ENCODE results near the gene ZNF33B.

Gene ZNF33B

DNA sequence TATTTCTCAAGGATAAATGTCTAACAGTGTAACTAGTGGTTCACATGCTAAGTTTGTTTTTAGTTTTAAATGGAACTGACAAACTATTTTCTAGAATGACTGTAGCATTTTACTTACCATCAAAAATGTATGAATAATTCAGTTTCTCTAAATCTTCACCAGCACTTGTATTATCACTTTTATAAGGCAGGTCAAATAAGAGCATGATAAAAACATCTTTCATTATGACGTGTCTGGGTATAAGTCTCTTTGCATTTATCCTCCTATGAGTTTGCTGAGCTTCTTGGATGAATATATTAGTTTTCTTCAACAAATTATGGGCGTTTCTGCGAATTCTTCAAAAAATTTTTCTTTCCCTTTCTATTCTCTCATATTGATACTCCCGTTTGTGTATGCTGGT, 19.9 kb downstream of the ZNF33B start:
- Histone ChIP-seq H4K20me1 (ENCODE audit: insufficient read depth, low read length) (no peaks in the 10 kb centered on the region), H3K79me2 (ENCODE audit: insufficient read depth, low read length) (no peaks in the 10 kb centered on the region; the same call in 1 of the 2 replicates), H3K4me1 (ENCODE audit: insufficient read depth, low read length) (no peaks in the 10 kb centered on the region), H3K9me3 (ENCODE audit: insufficient read depth, low read length, severe bottlenecking) (no peaks in the 10 kb centered on the region), H3K27me3 (ENCODE audit: insufficient read depth, low read length, poor library complexity) (no peaks in the 10 kb centered on the region), H3K4me3 (ENCODE audit: low read depth in 1 of 2, low read length in 2 of 2) (no peak overlapping the region), H3K27ac (ENCODE audit: low read length) (no peak overlapping the region), H3K36me3 (ENCODE audit: insufficient read depth, low read length) (peaks cover 31% of the 10 kb centered on the region), H3K9ac (ENCODE audit: low read depth, low read length) (no peak overlapping the region), H2AFZ (ENCODE audit: low read depth, low read length) (no peak overlapping the region), H3K4me2 (ENCODE audit: insufficient read depth, low read length) (no peak overlapping the region)
- DNase-seq (no peak), ATAC-seq (ENCODE audit: insufficient read depth, low read depth) (no peak)
- TF ChIP-seq EZH2 (IDR thresholded peaks at IDR 0.05; ENCODE audit: borderline replicate concordance, low read depth, low read length, severe bottlenecking) = no peak
- TF ChIP-seq, protein P1, sequence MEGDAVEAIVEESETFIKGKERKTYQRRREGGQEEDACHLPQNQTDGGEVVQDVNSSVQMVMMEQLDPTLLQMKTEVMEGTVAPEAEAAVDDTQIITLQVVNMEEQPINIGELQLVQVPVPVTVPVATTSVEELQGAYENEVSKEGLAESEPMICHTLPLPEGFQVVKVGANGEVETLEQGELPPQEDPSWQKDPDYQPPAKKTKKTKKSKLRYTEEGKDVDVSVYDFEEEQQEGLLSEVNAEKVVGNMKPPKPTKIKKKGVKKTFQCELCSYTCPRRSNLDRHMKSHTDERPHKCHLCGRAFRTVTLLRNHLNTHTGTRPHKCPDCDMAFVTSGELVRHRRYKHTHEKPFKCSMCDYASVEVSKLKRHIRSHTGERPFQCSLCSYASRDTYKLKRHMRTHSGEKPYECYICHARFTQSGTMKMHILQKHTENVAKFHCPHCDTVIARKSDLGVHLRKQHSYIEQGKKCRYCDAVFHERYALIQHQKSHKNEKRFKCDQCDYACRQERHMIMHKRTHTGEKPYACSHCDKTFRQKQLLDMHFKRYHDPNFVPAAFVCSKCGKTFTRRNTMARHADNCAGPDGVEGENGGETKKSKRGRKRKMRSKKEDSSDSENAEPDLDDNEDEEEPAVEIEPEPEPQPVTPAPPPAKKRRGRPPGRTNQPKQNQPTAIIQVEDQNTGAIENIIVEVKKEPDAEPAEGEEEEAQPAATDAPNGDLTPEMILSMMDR (IDR thresholded peaks at IDR 0.05; ENCODE audit: borderline replicate concordance, extremely low read depth, low read length, poor library complexity, severe bottlenecking) = no peak

DNA sequence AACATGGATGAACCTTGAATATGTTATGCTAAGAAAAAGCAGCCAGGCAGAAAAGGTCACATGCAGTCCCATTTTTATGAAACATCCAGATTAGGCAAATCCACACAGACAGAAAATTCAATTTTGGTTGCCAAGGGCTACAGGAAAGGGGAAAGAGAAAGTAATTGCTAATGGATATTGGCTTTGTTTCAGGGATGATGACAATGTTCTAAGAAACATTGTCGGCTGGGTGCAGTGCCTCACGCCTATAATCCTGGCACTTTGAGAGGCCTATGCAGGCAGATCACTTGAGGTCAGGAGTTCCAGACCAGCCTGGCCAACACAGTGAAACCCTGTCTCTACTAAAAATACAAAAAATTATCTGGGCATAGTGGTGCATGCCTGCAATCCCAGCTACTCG, 23.0 kb downstream of the ZNF33B start:
- no peak for ATAC-seq (ENCODE audit: insufficient read depth, low read depth)
- TF ChIP-seq, protein P1 (IDR thresholded peaks at IDR 0.05; ENCODE audit: borderline replicate concordance, extremely low read depth, low read length, poor library complexity, severe bottlenecking) = no peak
- TF ChIP-seq EZH2 (IDR thresholded peaks at IDR 0.05; ENCODE audit: borderline replicate concordance, low read depth, low read length, severe bottlenecking) = no peak
- Histone ChIP-seq H3K4me3 (ENCODE audit: low read depth in 1 of 2, low read length in 2 of 2) (no peak overlapping the region), H2AFZ (ENCODE audit: low read depth, low read length) (no peak overlapping the region), H3K4me2 (ENCODE audit: insufficient read depth, low read length) (no peak overlapping the region), H3K9ac (ENCODE audit: low read depth, low read length) (no peak overlapping the region), H3K27me3 (ENCODE audit: insufficient read depth, low read length, poor library complexity) (no peaks in the 10 kb centered on the region), H3K9me3 (ENCODE audit: insufficient read depth, low read length, severe bottlenecking) (no peaks in the 10 kb centered on the region), H3K27ac (ENCODE audit: low read length) (no peak overlapping the region), H3K79me2 (ENCODE audit: insufficient read depth, low read length) (no peaks in the 10 kb centered on the region), H3K4me1 (ENCODE audit: insufficient read depth, low read length) (no peaks in the 10 kb centered on the region), H3K36me3 (ENCODE audit: insufficient read depth, low read length) (peaks cover 33% of the 10 kb centered on the region), H4K20me1 (ENCODE audit: insufficient read depth, low read length) (no peaks in the 10 kb centered on the region)
- DNase-seq = no peak

GRCh38 chr10:42609872-42610271, 28.5 kb downstream of the ZNF33B start:
- no peak for ATAC-seq (ENCODE audit: insufficient read depth, low read depth)

More at GRCh38 chr10:42609872-42610271, 28.5 kb downstream of the ZNF33B start:
- peaks cover 41% of the 10 kb centered on the region; the same call in 1 of the 2 replicates for H3K36me3 ChIP-seq (ENCODE audit: insufficient read depth, low read length)
- no peaks in the 10 kb centered on the region for H4K20me1 ChIP-seq (ENCODE audit: insufficient read depth, low read length)
- DNase-seq = no peak
- no peaks in the 10 kb centered on the region for H3K9me3 ChIP-seq (ENCODE audit: insufficient read depth, low read length, severe bottlenecking)
- H3K79me2 ChIP-seq (ENCODE audit: insufficient read depth, low read length) = no peaks in the 10 kb centered on the region
- no peak overlapping the region for H3K27ac ChIP-seq (ENCODE audit: low read length)
- H2AFZ ChIP-seq (ENCODE audit: low read depth, low read length) = no peak overlapping the region
- no peaks in the 10 kb centered on the region for H3K4me1 ChIP-seq (ENCODE audit: insufficient read depth, low read length)
- H3K9ac ChIP-seq (ENCODE audit: low read depth, low read length) = no peak overlapping the region
- H3K4me3 ChIP-seq (ENCODE audit: low read depth in 1 of 2, low read length in 2 of 2) = no peak overlapping the region
- TF ChIP-seq EZH2 (IDR thresholded peaks at IDR 0.05; ENCODE audit: borderline replicate concordance, low read depth, low read length, severe bottlenecking) = no peak
- TF ChIP-seq, protein P1 (IDR thresholded peaks at IDR 0.05; ENCODE audit: borderline replicate concordance, extremely low read depth, low read length, poor library complexity, severe bottlenecking) = no peak
- no peaks in the 10 kb centered on the region for H3K27me3 ChIP-seq (ENCODE audit: insufficient read depth, low read length, poor library complexity)
- no peak overlapping the region for H3K4me2 ChIP-seq (ENCODE audit: insufficient read depth, low read length)

Data from DND-41 (cell line).